Chondrocyte (in vitro differentiated cells): Measurements from ENCODE around the gene CEP162. TPM values are rescaled to one million over a fixed set of nuclear protein-coding genes. Genes with fewer than 3 reads are reported as not detected.
"Not testable (repeated sequence)": the region's sequence is repeated elsewhere in the genome, so short reads cannot be mapped to it uniquely, and the experiment has no call there.

Experiments
- DNase-seq: peaks from one replicate; pipeline ENCODE4 v3.0.0; 2021; ENCODE audit warnings: mixed read lengths, low spot score
- H3K27ac Mint-ChIP-seq: one replicate; pipeline ENCODE4 v1.8.0; 2021; ENCODE audit warnings: mild to moderate bottlenecking, moderate library complexity, mixed read lengths; ENCODE audit not compliant: unreplicated experiment
- H3K27me3 Mint-ChIP-seq: 2 replicates; pipeline ENCODE4 v1.8.0; 2021; ENCODE audit warnings: low read depth, mixed read lengths
- H3K36me3 Mint-ChIP-seq: 2 replicates; pipeline ENCODE4 v1.8.0; 2021; ENCODE audit warnings: low read depth, mixed read lengths
- H3K4me1 Mint-ChIP-seq: 2 replicates; pipeline ENCODE4 v1.8.0; 2021; ENCODE audit warnings: low read depth, mild to moderate bottlenecking, mixed read lengths
- H3K4me3 Mint-ChIP-seq: one replicate; pipeline ENCODE4 v1.8.0; 2021; ENCODE audit warnings: mild to moderate bottlenecking, moderate library complexity, mixed read lengths; ENCODE audit not compliant: unreplicated experiment
- H3K9me3 Mint-ChIP-seq: 2 replicates; pipeline ENCODE4 v1.8.0; 2021; ENCODE audit warnings: low read depth, mixed read lengths
- CTCF ChIP-seq: fragments of 200-600 bp; sonication (generic); IDR thresholded peaks from 2 replicates; pipeline ENCODE4 v1.5.0; 2021; ENCODE audit warnings: antibody characterized with exemption, mild to moderate bottlenecking, moderate library complexity
- total RNA-seq: library from RNA; stranded (reverse); gene quantifications from 3 replicates; pipeline ENCODE4 v1.2.1, GENCODE V29; 2021

CEP162 gene
- total RNA-seq, 1 donor from 2014 or later = 5.1 TPM

GRCh38 chr6:84136364-84137050 is 90.9 kb downstream of the CEP162 start:
- Mint-ChIP-seq H3K27ac (peak overlapping the region; percentile 77), H3K36me3 (peaks cover 12% of the 10 kb centered on the region), H3K27me3 (no peaks in the 10 kb centered on the region), H3K4me3 (no peak overlapping the region), H3K9me3 (peaks cover 7% of the 10 kb centered on the region), H3K4me1 (peaks cover 24% of the 10 kb centered on the region)
- DNase-seq = no peak
- TF ChIP-seq CTCF = no peak

- TF ChIP-seq CTCF = no peak
- Mint-ChIP-seq H3K4me1 (peaks cover 21% of the 10 kb centered on the region), H3K27me3 (no peaks in the 10 kb centered on the region), H3K27ac (no peak overlapping the region), H3K36me3 (peaks cover 15% of the 10 kb centered on the region), H3K4me3 (no peak overlapping the region), H3K9me3 (peaks cover 11% of the 10 kb centered on the region)
- DNase-seq = no peak
Measured at GRCh38 chr6:84135291-84135690, 92.2 kb downstream of the CEP162 start.

- not testable (repeated sequence) for H3K27me3 Mint-ChIP-seq, H3K27ac Mint-ChIP-seq, H3K36me3 Mint-ChIP-seq, H3K4me3 Mint-ChIP-seq
- peak; percentile 64 for DNase-seq
- peaks cover 18% of the 10 kb centered on the region for H3K9me3 Mint-ChIP-seq
- H3K4me1 Mint-ChIP-seq = peaks cover 16% of the 10 kb centered on the region
Measured at GRCh38 chr6:84133385-84133784, 94.1 kb downstream of the CEP162 start.

GRCh38 chr6:84129588-84129987 is 97.9 kb downstream of the CEP162 start:
- not testable (repeated sequence) for DNase-seq, H3K27me3 Mint-ChIP-seq, H3K4me3 Mint-ChIP-seq, H3K27ac Mint-ChIP-seq, H3K4me1 Mint-ChIP-seq
- peaks cover 18% of the 10 kb centered on the region for H3K9me3 Mint-ChIP-seq
- H3K36me3 Mint-ChIP-seq = peaks cover 14% of the 10 kb centered on the region

- H3K4me3 Mint-ChIP-seq = no peak overlapping the region
- no peaks in the 10 kb centered on the region for H3K27me3 Mint-ChIP-seq
- no peak for TF ChIP-seq CTCF
- H3K36me3 Mint-ChIP-seq = peaks cover 20% of the 10 kb centered on the region
- no peak overlapping the region for H3K27ac Mint-ChIP-seq
- H3K4me1 Mint-ChIP-seq = no peaks in the 10 kb centered on the region
- peaks cover 4% of the 10 kb centered on the region for H3K9me3 Mint-ChIP-seq
- no peak for DNase-seq
Measured at GRCh38 chr6:84123186-84123585, 104.3 kb downstream of the CEP162 start.

GRCh38 chr6:84119277-84119676 is 108.2 kb downstream of the CEP162 start:
- peak; percentile 23 for TF ChIP-seq CTCF
- Mint-ChIP-seq H3K27me3 (no peaks in the 10 kb centered on the region), H3K9me3 (peaks cover 18% of the 10 kb centered on the region), H3K4me3 (no peak overlapping the region), H3K27ac (no peak overlapping the region), H3K36me3 (peaks cover 17% of the 10 kb centered on the region), H3K4me1 (no peaks in the 10 kb centered on the region)
- no peak for DNase-seq
